ENCODE measurements around the gene ANKRD28. TPM values are rescaled to one million over a fixed set of nuclear protein-coding genes. Genes with fewer than 3 reads are reported as not detected.

ANKRD28 gene
- total RNA-seq, 6 experiments from 2014 or later, result 80.4 to 96.3 (median 90.4) TPM

DNA sequence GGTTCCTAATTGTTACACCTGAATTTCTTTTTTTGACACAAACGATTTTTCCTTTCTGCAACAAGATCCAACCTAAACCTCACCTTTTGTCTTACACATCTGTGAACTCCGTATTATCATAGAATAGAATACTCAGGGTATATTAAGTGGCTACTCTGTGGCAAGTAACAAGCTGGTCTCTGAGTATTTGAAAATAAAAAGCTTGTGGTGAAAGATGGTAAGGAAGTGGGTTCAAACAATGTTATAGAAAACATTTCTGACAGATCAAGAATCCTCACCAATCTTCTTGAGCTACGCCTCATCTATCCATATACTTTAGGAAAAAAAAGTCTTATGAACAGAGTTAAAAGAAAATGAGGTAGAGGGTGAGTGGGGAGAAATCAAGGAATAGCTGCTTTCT lies 3.5 kb upstream of the ANKRD28 start:
- Mint-ChIP-seq H3K27me3 (ENCODE audit: insufficient read depth) (peaks cover 11% of the 10 kb centered on the region), H3K4me1 (ENCODE audit: low read depth) (peaks cover 85% of the 10 kb centered on the region), H3K27ac (no peak overlapping the region), H3K36me3 (ENCODE audit: low read depth) (peaks cover 18% of the 10 kb centered on the region), H3K9me3 (no peaks in the 10 kb centered on the region), H3K4me3 (no peak overlapping the region)
- DNase-seq, result no peak
- TF ChIP-seq CTCF (IDR thresholded peaks at IDR 0.05), result no peak

DNA sequence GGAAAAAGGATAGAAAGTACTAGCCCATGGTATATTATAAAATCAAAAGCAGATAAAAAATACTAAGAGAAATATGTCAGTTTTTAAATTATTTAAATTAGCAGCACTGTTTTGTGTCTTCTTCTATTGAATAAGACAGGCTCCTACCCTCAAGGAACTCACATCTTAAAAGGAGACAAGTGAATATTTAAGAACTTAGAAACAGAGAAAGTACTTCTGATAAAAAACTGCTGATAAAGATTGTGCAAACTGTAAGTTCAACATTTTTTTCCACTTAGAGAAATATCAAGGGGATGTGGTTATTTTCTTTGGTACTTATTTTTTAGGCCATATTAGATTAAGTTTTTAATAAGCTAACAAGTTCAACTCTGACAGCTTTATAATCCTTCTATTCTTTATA lies 3.0 kb upstream of the ANKRD28 start:
- Mint-ChIP-seq H3K27me3 (ENCODE audit: insufficient read depth) (peaks cover 13% of the 10 kb centered on the region), H3K36me3 (ENCODE audit: low read depth) (peaks cover 22% of the 10 kb centered on the region), H3K27ac (peak overlapping the region; percentile 56), H3K9me3 (no peaks in the 10 kb centered on the region), H3K4me3 (no peak overlapping the region), H3K4me1 (ENCODE audit: low read depth) (peaks cover 80% of the 10 kb centered on the region)
- TF ChIP-seq CTCF (IDR thresholded peaks at IDR 0.05), result no peak
- no peak for DNase-seq

DNA sequence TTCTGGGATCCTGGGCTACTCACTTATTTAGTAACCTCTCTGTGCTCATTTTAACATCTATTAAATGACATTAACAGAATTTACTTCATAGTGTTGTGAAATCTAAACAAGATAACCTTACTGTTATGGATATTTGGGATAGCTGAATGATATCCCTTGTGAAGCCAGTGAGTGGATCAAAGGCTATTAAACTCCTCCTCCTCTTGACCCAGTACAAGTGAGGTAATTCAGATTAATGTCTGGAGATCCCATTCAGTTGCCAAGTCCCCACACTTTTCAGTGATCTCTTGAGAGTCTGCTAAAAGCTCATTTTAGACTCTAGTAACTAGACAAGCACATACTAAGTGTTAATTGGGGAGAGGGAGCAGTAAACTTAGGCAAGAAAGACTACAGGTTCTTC lies 2.5 kb upstream of the ANKRD28 start:
- DNase-seq, result no peak
- Mint-ChIP-seq H3K9me3 (no peaks in the 10 kb centered on the region), H3K27ac (peak overlapping the region; percentile 56)

DNA sequence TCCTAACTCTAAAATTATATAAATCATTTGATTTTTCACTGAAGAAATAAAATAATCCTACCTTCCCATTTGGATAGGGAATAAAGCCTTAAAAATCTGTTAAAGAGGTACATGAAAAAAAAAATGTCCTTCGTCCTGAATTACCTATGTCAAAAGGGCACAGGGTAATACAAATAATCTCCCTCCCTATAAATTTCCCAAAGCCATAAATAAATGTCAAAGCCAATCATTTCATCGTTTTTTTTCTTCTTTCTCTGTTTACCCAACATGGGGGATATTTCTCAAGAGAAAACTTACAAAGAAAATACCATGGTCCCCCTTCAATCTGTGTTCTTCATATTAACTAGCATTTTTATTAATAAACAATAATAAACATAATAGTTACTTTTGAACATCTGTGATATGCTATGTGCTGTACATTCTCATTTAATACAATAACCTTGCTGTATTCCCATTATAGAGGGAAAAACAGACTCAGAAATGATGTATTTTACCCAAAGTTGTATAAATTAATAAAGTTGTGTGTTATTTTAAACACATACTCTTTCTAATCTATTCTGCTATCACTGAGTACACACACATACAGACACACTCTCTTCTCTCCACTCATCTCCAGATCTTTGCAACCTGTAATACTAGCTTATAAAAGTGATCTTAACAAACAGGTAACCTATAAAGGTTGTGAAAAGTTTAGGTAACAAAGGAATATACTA lies 910 bp upstream of the ANKRD28 start:
- Mint-ChIP-seq H3K36me3 (ENCODE audit: low read depth) (peaks cover 39% of the 10 kb centered on the region), H3K27ac (peak overlapping the region; percentile 98), H3K9me3 (no peaks in the 10 kb centered on the region), H3K4me1 (ENCODE audit: low read depth) (peaks cover 61% of the 10 kb centered on the region), H3K27me3 (ENCODE audit: insufficient read depth) (peaks cover 13% of the 10 kb centered on the region), H3K4me3 (peak overlapping the region; percentile 94)
- no peak for DNase-seq
- TF ChIP-seq CTCF (IDR thresholded peaks at IDR 0.05), result no peak

More for the DNA sequence above, 2.5 kb upstream of the ANKRD28 start:
- Mint-ChIP-seq H3K27me3 (ENCODE audit: insufficient read depth) (peaks cover 13% of the 10 kb centered on the region), H3K4me1 (ENCODE audit: low read depth) (peaks cover 76% of the 10 kb centered on the region), H3K36me3 (ENCODE audit: low read depth) (peaks cover 27% of the 10 kb centered on the region), H3K4me3 (no peak overlapping the region; the same call in 1 of the 2 replicates)
- no peak for TF ChIP-seq CTCF (IDR thresholded peaks at IDR 0.05)

DNA sequence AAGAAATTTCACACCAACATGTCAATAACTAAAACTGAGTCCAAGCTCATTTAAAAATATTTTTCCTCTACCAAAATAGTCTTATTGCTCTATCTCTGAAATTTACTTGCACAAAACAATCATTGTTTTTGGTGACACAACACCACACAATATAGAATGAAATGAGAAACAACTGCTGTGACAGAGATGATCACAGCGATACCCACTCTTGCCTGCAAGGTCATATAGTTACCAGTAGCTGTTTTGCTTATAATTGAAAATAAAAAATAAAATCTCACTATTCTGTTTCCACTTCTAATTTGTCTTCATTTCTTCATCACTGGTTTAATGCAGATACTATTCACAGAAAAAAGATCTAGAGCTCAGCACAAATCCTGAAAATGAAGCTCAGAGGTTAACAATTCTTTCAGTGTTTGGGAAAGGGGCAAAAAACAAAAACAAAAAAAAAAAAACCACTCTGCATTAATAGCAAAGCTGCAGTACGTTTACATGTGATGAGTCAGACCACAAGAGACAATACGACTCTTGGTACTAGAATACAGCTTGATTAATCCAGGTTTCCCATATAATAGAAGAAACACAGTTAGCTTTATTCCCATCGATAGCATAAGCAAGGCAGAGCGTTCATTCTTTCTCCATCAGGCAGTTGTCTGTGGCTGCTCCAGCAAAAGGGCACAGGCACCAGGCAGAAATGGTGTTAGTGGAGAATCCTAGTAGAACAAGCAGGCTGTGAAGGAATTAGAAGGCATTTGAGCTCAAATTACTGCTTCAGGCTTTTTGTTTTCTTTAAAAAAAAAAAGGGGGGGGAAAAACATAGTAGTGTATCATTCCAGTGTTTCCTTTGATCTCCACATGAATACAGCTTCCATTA lies 773 bp downstream of the ANKRD28 start:
- Mint-ChIP-seq H3K36me3 (ENCODE audit: low read depth) (peaks cover 46% of the 10 kb centered on the region), H3K27me3 (ENCODE audit: insufficient read depth) (peaks cover 13% of the 10 kb centered on the region), H3K27ac (peak overlapping the region; percentile 98), H3K4me1 (ENCODE audit: low read depth) (peaks cover 63% of the 10 kb centered on the region), H3K9me3 (peaks cover 4% of the 10 kb centered on the region; the same call in 1 of the 2 replicates), H3K4me3 (peak overlapping the region; percentile 94)
- TF ChIP-seq CTCF (IDR thresholded peaks at IDR 0.05), result no peak
- DNase-seq, result peak; percentile 71

Measured in HFFc6 (cell line).